ENCODE measurements around the gene PDE4D.

DNA sequence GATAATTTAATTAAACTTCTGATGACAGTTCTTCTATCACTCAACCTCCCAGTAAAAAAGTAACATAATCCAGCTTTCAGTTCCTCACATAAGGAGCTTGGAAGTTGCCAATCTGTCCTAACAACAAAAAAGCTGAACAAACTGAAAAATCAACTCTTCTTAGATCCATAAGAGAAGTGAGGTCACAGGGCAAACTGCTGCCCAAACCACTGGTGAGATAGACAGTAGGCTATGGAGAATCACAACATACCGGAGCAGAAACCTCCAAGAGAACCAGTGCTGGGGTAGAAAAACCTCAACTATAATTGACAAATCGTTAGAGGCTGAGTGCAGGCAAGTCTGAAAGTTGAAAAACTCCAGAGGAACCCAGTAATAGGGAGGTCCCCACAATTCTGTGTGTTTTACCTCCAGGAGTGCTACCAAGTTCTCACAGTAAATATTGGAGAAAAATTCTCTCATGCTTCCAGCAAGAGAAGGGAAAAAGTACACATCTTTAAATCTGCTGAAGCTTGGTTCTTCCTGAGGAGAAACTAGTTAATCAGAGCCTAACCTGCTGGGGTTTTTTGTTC lies 300.0 kb downstream of the PDE4D start:
- TF ChIP-seq, protein P1, sequence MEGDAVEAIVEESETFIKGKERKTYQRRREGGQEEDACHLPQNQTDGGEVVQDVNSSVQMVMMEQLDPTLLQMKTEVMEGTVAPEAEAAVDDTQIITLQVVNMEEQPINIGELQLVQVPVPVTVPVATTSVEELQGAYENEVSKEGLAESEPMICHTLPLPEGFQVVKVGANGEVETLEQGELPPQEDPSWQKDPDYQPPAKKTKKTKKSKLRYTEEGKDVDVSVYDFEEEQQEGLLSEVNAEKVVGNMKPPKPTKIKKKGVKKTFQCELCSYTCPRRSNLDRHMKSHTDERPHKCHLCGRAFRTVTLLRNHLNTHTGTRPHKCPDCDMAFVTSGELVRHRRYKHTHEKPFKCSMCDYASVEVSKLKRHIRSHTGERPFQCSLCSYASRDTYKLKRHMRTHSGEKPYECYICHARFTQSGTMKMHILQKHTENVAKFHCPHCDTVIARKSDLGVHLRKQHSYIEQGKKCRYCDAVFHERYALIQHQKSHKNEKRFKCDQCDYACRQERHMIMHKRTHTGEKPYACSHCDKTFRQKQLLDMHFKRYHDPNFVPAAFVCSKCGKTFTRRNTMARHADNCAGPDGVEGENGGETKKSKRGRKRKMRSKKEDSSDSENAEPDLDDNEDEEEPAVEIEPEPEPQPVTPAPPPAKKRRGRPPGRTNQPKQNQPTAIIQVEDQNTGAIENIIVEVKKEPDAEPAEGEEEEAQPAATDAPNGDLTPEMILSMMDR (IDR thresholded peaks at IDR 0.05), result no peak
- TF ChIP-seq ZFX (IDR thresholded peaks at IDR 0.05; ENCODE audit: borderline replicate concordance), result no peak

Measured in 22Rv1 (cell line).